Left renal cortex interstitium (tissue), 4 donors: Measurements from ENCODE around the gene PLXNB3. TPM values are rescaled to one million over a fixed set of nuclear protein-coding genes. Genes with fewer than 3 reads are reported as not detected.
"Not testable (repeated sequence)": the region's sequence is repeated elsewhere in the genome, so short reads cannot be mapped to it uniquely, and the experiment has no call there.

Experiments
- DNase-seq, 4 donors: peaks; one replicate each; pipeline ENCODE4 v3.0.0-alpha.2; 2013; ENCODE audit warnings: low read depth in 4 of 4, low spot score in 2 of 4, missing footprints in 1 of 4
- polyA plus RNA-seq, 4 donors: library from polyadenylated mRNA; unstranded; fragments of 120-200 nt; gene quantifications; one replicate each; pipeline ENCODE4 v1.2.1, GENCODE V29; 2013; ENCODE audit not compliant: insufficient read length in 4 of 4

The PLXNB3 gene
- polyA plus RNA-seq, 4 donors: 1.3 to 2.1 (median 1.7) TPM

DNA sequence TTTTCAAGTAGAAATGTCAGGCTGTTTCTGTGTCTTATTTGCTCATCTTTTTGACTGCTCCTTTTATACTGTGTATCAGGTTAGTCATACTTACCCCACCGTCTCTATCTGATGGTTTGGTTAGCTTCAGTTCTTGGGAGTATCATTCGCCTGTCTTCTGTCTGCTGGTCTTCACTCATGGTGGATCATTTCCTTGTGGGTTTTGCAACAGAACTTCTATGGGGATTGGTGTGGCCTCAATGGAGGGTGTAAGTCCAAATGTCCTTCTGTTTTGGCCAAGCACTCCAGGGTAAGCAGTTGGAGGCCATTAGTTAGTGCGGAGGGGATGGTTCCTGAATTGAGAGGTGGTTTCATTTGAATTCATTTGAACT, 32.2 kb upstream of the PLXNB3 start:
- no peak for DNase-seq

GRCh38 chrX:153732401-153732800, 31.6 kb upstream of the PLXNB3 start:
- DNase-seq: no peak

- no peak for DNase-seq
Observed at GRCh38 chrX:153733651-153734240, 30.3 kb upstream of the PLXNB3 start.

DNA sequence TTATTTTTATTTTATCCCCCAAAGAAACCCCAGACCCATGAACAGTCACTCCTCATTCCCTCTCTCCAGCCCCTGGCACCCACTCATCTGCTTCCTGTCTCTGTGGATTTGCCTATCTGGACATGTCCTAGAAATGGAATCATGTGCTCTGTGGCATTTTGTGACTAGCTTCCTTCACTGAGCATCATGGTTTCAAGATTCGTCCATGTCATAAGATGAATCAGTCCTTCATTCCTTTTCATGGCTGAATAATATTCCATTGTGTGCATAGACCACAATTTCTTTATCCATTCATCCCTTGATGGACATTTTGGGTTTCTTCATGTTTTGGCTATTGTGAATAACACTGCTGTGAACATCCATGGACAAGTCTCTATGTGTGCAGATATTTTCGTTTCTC, 29.2 kb upstream of the PLXNB3 start:
- DNase-seq: no peak

DNA sequence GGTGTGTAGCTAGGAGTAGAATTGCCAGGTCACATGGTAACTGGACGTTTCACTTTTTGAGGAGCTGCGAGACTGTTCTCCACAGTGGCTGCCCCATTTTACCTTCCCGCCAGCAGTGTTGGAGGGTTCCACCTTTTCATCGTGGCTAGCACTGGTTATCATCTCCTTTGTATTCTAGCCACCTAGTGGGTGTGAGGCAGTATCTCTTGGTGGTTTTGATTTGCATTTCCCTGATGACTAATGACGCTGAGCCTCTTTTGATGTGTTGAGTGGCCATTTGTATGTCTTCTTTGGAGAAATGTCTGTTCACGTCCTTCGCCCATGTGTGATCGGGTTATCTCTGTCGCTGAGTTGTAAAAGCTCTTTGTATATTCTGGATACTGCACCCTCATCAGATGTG, 28.8 kb upstream of the PLXNB3 start:
- no peak for DNase-seq

- DNase-seq: no peak
Observed at GRCh38 chrX:153736071-153736820, 27.8 kb upstream of the PLXNB3 start.

DNA sequence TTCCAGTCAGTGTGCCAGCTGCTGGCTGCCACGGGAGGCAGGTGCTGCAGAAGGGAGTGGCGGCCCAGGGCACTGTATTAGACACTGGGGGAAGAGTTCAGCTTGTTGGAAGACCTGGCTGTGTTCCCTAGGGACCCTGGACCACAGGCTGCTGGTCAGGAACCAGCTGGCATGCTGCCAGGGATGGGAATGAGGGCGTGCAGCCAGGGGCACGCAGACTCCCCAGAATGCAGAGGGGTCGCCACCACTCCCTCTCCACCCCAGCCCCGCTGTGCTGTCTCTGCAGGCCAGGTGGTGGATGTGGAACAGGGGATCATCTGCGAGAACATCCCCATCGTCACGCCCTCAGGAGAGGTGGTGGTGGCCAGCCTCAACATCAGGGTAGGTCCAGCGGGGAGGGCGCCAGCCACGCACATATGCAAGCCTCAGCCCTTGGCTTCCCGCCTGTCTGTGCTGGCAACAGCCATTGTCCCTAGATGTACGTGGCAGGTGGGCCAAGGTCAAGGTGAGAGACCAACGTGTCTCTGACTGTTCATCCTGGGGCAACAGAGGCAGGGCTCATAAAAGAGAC, 27.1 kb upstream of the PLXNB3 start:
- DNase-seq: no peak

DNA sequence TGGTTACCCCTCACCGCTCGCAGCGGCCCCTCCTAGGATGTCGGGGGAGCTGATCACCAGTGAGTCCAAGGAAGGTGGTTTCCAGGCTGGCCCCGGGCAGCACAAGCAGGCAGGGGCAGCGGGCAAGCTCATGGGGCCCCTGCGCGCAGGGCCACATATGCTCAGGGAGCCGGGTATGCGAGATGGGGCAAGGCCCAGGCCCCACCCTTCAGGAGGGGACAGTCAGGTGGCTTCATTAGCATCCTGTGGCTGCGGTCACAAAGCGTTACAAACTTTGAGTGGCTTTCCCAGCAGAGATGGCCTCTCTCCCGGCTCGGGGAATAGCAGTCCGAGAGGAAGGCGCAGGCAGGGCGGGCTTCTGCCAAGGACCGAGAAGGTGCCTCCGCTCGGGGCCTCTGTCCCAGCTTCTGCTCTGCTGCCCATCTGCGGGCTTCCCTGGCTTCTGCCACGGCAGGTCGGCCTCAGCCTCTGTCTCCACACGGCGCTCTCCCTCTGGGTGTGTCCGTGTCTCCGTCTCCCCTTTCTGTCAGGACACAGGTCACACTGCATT, 25.9 kb upstream of the PLXNB3 start:
- DNase-seq: no peak

GRCh38 chrX:153739754-153740486, 24.1 kb upstream of the PLXNB3 start:
- no peak for DNase-seq

DNA sequence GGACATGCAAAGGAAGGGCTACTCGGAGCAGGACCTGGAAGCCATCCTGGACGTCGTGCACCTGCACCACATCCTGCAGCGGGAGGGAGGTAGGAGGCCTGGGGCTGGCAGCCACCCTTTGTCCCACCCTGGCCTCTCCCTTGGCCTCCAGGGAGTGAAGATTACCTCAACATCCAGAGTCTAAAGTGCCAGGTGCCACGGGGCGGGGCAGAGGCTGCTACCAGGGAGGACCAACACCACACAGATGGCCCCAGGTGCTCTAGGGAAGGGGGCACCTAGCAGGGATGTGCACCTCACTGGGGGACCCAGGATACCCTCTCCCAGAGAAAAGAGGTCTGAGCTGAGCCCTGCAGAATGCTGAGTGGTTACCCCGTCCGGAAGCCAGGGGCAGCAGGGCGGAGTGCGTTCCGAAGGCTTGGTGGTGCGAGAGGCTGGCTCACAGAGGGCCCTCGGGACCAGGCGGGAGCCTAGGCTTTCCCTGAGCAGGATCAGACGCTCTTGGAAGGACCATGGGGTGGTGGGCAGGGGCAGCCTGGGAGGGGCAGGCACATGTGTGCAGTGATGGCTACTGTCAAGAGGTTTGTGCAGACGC, 23.3 kb upstream of the PLXNB3 start:
- no peak for DNase-seq

GRCh38 chrX:153741446-153741845, 22.6 kb upstream of the PLXNB3 start:
- DNase-seq: no peak

DNA sequence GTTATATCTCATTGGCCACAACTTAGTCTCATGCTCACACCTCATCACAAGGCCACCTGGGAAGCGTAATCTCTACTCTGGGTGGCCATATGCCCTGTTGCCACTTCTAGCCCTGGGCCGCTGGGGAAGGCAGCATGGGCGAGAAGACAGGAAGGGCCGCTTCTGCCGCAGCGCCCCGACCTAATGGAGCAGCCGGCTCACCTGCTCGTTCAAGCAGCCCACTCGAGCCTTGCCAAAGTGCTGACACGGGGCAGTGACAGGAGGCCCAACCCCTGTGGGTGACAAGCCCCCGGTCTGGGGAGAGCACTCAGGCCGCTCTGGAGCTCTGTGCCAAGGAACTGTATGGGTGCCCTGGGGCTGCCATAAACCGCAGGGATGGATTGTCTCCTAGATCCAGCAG, 21.9 kb upstream of the PLXNB3 start:
- DNase-seq: not testable (repeated sequence)

DNA sequence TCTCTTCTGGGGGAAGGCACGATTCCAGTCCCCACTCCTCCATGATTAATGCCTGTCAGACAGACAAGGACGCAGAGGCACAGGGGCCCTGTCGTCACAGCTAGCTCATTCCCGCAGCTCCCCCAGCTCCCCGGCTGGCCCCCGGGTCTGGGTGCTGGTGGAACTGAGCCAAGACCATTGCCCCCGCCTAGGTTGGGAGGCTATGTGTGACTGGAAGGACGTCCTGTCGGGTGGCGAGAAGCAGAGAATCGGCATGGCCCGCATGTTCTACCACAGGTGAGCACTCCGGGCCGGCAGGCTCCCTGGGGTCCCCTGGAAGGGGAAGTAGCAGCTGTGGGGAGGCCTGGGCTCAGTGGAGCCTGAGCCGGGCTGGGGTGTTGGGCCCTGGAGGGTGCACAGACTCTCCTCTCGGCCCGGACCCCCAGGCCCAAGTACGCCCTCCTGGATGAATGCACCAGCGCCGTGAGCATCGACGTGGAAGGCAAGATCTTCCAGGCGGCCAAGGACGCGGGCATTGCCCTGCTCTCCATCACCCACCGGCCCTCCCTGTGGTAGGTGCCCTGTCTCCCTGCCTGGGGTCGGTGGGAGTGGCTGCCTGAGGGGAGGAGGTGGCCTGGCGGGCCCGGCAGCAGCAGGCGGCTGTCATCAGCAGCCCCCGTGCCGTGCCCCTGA, 21.1 kb upstream of the PLXNB3 start:
- not testable (repeated sequence) for DNase-seq

DNA sequence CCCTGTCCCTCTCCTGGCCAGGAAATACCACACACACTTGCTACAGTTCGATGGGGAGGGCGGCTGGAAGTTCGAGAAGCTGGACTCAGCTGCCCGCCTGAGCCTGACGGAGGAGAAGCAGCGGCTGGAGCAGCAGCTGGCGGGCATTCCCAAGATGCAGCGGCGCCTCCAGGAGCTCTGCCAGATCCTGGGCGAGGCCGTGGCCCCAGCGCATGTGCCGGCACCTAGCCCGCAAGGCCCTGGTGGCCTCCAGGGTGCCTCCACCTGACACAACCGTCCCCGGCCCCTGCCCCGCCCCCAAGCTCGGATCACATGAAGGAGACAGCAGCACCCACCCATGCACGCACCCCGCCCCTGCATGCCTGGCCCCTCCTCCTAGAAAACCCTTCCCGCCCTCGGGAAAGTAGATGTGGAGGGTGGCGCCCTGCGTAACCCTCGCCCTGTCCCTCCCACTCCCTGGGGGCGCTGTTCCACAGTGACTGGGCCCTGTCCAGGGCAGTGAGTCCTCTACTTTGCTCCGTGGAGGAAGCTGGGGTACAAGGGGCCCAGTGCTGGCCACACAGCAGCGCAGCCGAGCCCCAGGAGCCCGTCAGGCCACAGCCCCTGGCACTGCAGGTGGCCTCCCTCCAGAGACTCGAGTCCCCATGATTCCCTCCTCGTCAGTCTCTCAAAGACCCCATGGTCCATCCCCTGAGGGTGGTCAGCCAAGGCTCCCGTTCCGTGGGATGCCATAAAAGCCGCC, 20.4 kb upstream of the PLXNB3 start:
- DNase-seq: not testable (repeated sequence)

GRCh38 chrX:153744210-153745066, 19.6 kb upstream of the PLXNB3 start:
- DNase-seq: no peak

DNA sequence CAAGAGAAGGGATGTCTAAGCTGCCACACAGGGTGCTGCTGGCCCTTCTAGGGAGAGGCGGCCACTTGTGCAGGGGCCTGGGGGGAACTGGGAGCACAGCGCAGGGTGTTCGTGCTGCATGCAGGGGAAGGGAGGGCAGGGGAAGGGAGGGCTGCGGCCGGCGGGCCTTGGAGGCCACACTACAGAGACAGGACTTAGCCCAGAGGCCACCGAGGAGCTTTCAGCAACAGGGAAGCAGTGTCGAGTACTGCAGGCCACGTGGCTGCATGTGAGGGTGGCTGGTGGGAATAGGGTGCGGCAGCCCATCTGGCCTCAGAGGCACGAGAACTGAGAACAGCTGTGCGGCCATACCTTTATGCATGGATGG, 19.0 kb upstream of the PLXNB3 start:
- not testable (repeated sequence) for DNase-seq

GRCh38 chrX:153746359-153746758, 17.7 kb upstream of the PLXNB3 start:
- no peak for DNase-seq

- not testable (repeated sequence) for DNase-seq
Observed at GRCh38 chrX:153746991-153747390, 17.1 kb upstream of the PLXNB3 start.

DNA sequence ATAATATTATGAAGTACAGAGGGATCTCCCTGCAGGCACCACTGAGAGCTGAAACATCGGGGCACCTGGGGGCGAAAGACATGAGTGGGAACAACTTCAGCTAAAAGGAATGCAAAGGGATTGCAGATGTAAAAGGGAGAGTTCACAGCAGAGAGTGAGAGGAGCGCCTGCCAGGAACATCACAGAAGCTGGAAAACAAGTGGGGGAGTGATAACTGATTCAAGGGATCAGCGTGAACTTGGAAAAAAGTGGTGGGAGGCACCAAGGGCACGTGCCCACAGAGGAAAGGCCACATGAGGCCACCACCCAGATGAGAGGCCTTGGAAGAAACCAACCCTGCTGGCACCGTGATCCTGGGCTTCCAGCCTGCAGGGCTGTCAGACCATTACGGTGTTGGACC, 15.0 kb upstream of the PLXNB3 start:
- not testable (repeated sequence) for DNase-seq
